A549 (cell line): Measurements from ENCODE around the gene LRG1.

ENCODE experiments used
- CEBPB ChIP-seq, 2 experiments: fragments of >200 bp in 1 of 2; sonication (Bioruptor Twin) in 1 of 2; formaldehyde crosslinking in 1 of 2; IDR thresholded peaks; 2 replicates each; pipeline ENCODE4 v1.6.1; 2012 to 2016
- JUN ChIP-seq, 2 experiments: fragments of >200 bp; sonication (Bioruptor Twin); formaldehyde crosslinking; IDR thresholded peaks; 2 replicates in 1 of 2; 3 replicates in 1 of 2; pipeline ENCODE4 v1.6.1; 2016 to 2017
- KDM1A ChIP-seq: fragments of 200-600 bp; sonication (generic); IDR thresholded peaks from 2 replicates; pipeline ENCODE4 v1.6.1; 2016; ENCODE audit warnings: low read depth, mild to moderate bottlenecking
- POLR2A ChIP-seq: IDR thresholded peaks from 2 replicates; pipeline ENCODE4 v1.6.1; 2012; ENCODE audit warnings: mild to moderate bottlenecking, low read length
- RAD21 ChIP-seq, 2 experiments: fragments of >200 bp in 1 of 2; sonication (Bioruptor Twin) in 1 of 2; formaldehyde crosslinking in 1 of 2; IDR thresholded peaks in 1 of 2; conservative IDR thresholded peaks in 1 of 2; 2 replicates in 1 of 2; 3 replicates in 1 of 2; pipeline ENCODE4 v1.6.1; 2012 to 2018; ENCODE audit warnings: inconsistent platforms in 1 of 2
- RCOR1 ChIP-seq: fragments of 150-350 bp; IDR thresholded peaks from 2 replicates; pipeline ENCODE4 v1.6.1; 2014; ENCODE audit warnings: antibody characterized with exemption, low read length, low read depth
- RNF2 ChIP-seq: fragments of 200-600 bp; sonication (generic); IDR thresholded peaks from 2 replicates; pipeline ENCODE4 v1.6.1; 2016; ENCODE audit warnings: low read depth, mild to moderate bottlenecking, antibody characterized with exemption, moderate library complexity, borderline replicate concordance
- ZSCAN20 ChIP-seq: fragments of 250-450 bp; sonication (Bioruptor Pico); IDR thresholded peaks from 2 replicates; pipeline ENCODE4 v1.8.0; 2022; ENCODE audit warnings: mild to moderate bottlenecking, moderate library complexity
- TF ChIP-seq, protein P1 (sequence below): fragments of >200 bp; sonication (Bioruptor Twin); formaldehyde crosslinking; IDR thresholded peaks from 3 replicates; pipeline ENCODE4 v1.5.1; 2016
- TF ChIP-seq, protein P2 (sequence below): fragments of 150-350 bp; IDR thresholded peaks from 2 replicates; pipeline ENCODE4 v1.6.1; 2014; ENCODE audit warnings: low read depth, mild to moderate bottlenecking, low read length
- TF ChIP-seq, protein P3 (sequence below): fragments of 450-650 bp; IDR thresholded peaks from 2 replicates; pipeline ENCODE4 v1.6.1; 2014; ENCODE audit warnings: antibody characterized with exemption
- TF ChIP-seq, protein P4 (sequence below): fragments of >200 bp; sonication (Bioruptor Twin); formaldehyde crosslinking; IDR thresholded peaks from 3 replicates; pipeline ENCODE4 v1.6.1; 2016
- TF ChIP-seq, protein P5 (sequence below): IDR thresholded peaks from 2 replicates; pipeline ENCODE4 v1.6.1; 2012

DNA sequence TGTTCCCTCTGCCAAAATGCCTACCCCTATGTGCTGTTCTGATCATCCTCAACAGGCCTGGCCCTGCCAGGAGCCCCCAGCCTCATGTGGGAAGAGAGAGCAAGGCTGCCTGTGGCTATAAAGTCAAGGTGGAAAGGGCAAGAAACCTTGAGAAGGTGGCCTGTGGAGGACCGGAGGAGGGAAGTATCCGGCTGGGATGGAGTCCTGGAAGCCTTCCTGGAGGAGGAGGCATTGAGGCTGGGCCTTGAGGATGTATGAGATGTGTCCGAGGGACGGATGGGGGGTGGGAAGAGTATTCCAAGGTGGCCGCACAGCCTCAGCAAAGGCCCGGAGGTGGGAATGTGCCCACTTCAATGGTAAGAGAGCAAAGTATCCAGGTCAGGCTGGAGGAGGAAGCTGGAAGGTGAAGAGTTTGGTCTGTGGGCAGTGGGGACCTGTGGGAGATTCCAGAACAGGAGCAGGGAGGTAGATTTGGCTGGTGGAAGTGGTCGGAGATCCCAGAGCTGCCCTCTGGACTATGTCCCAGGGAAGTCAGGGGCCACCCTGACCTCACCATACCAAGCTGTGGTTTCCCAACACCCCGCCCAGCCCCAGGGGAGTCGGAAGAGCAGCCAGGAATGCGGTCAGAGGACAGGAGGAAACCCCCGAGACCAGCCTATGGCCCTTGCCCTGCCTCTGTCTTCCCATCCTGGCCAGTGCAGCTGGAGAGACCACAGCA lies 18.5 kb downstream of the LRG1 start:
- TF ChIP-seq, protein P1, sequence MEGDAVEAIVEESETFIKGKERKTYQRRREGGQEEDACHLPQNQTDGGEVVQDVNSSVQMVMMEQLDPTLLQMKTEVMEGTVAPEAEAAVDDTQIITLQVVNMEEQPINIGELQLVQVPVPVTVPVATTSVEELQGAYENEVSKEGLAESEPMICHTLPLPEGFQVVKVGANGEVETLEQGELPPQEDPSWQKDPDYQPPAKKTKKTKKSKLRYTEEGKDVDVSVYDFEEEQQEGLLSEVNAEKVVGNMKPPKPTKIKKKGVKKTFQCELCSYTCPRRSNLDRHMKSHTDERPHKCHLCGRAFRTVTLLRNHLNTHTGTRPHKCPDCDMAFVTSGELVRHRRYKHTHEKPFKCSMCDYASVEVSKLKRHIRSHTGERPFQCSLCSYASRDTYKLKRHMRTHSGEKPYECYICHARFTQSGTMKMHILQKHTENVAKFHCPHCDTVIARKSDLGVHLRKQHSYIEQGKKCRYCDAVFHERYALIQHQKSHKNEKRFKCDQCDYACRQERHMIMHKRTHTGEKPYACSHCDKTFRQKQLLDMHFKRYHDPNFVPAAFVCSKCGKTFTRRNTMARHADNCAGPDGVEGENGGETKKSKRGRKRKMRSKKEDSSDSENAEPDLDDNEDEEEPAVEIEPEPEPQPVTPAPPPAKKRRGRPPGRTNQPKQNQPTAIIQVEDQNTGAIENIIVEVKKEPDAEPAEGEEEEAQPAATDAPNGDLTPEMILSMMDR, result no peak
- no peak for TF ChIP-seq POLR2A
- no peak for TF ChIP-seq RAD21 (conservative IDR thresholded peaks at IDR 0.05 in 1 of 2, IDR thresholded peaks at IDR 0.05 in 1 of 2)
- TF ChIP-seq, protein P2, sequence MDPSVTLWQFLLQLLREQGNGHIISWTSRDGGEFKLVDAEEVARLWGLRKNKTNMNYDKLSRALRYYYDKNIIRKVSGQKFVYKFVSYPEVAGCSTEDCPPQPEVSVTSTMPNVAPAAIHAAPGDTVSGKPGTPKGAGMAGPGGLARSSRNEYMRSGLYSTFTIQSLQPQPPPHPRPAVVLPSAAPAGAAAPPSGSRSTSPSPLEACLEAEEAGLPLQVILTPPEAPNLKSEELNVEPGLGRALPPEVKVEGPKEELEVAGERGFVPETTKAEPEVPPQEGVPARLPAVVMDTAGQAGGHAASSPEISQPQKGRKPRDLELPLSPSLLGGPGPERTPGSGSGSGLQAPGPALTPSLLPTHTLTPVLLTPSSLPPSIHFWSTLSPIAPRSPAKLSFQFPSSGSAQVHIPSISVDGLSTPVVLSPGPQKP, result no peak
- TF ChIP-seq RNF2, result no peak
- TF ChIP-seq CEBPB (IDR thresholded peaks at IDR 0.05), result no peak
- TF ChIP-seq, protein P3, sequence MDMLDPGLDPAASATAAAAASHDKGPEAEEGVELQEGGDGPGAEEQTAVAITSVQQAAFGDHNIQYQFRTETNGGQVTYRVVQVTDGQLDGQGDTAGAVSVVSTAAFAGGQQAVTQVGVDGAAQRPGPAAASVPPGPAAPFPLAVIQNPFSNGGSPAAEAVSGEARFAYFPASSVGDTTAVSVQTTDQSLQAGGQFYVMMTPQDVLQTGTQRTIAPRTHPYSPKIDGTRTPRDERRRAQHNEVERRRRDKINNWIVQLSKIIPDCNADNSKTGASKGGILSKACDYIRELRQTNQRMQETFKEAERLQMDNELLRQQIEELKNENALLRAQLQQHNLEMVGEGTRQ, result no peak
- TF ChIP-seq KDM1A, result no peak
- TF ChIP-seq ZSCAN20 (CRISPR knock-in tag), result no peak
- TF ChIP-seq JUN (IDR thresholded peaks at IDR 0.05), result no peak
- TF ChIP-seq, protein P4, sequence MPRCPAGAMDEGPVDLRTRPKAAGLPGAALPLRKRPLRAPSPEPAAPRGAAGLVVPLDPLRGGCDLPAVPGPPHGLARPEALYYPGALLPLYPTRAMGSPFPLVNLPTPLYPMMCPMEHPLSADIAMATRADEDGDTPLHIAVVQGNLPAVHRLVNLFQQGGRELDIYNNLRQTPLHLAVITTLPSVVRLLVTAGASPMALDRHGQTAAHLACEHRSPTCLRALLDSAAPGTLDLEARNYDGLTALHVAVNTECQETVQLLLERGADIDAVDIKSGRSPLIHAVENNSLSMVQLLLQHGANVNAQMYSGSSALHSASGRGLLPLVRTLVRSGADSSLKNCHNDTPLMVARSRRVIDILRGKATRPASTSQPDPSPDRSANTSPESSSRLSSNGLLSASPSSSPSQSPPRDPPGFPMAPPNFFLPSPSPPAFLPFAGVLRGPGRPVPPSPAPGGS, result no peak
- TF ChIP-seq RCOR1, result no peak
- TF ChIP-seq, protein P5, sequence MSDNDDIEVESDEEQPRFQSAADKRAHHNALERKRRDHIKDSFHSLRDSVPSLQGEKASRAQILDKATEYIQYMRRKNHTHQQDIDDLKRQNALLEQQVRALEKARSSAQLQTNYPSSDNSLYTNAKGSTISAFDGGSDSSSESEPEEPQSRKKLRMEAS, result no peak
